HG02678 (cell line): ENCODE data around the gene BMP6.
A peak's percentile ranks its signal among the peaks of the same experiment; 100 is the strongest.

Source experiments
- ATAC-seq: cut with Tn5 transposase; IDR thresholded peaks from one replicate; pipeline ENCODE4 v1.9.1; 2021; ENCODE audit warnings: mild to moderate bottlenecking, moderate library complexity; ENCODE audit not compliant: unreplicated experiment

The BMP6 gene

GRCh38 chr6:7747016-7747415, 21.1 kb downstream of the BMP6 start:
- ATAC-seq = no peak

- ATAC-seq = no peak
These were observed 21.5 kb downstream of the BMP6 start for GRCh38 chr6:7747433-7747832.

GRCh38 chr6:7747901-7748504, 22.1 kb downstream of the BMP6 start:
- no peak for ATAC-seq

GRCh38 chr6:7749478-7749877, 23.6 kb downstream of the BMP6 start:
- ATAC-seq = no peak

GRCh38 chr6:7750197-7750596, 24.3 kb downstream of the BMP6 start:
- no peak for ATAC-seq

- no peak for ATAC-seq
These were observed 32.6 kb downstream of the BMP6 start for GRCh38 chr6:7758456-7758855.

- no peak for ATAC-seq
These were observed 33.4 kb downstream of the BMP6 start for GRCh38 chr6:7759320-7759719.

GRCh38 chr6:7761051-7761450, 35.2 kb downstream of the BMP6 start:
- no peak for ATAC-seq

GRCh38 chr6:7762760-7763159, 36.9 kb downstream of the BMP6 start:
- ATAC-seq = no peak

- ATAC-seq = no peak
These were observed 38.0 kb downstream of the BMP6 start for GRCh38 chr6:7763881-7764280.

GRCh38 chr6:7765575-7766325, 39.9 kb downstream of the BMP6 start:
- ATAC-seq = no peak

GRCh38 chr6:7769702-7770101, 43.8 kb downstream of the BMP6 start:
- no peak for ATAC-seq

GRCh38 chr6:7770111-7770510, 44.2 kb downstream of the BMP6 start:
- ATAC-seq = no peak

- ATAC-seq = no peak
These were observed 44.7 kb downstream of the BMP6 start for GRCh38 chr6:7770601-7771000.

GRCh38 chr6:7773322-7773721, 47.4 kb downstream of the BMP6 start:
- no peak for ATAC-seq

GRCh38 chr6:7773914-7774313, 48.0 kb downstream of the BMP6 start:
- no peak for ATAC-seq

GRCh38 chr6:7776509-7776908, 50.6 kb downstream of the BMP6 start:
- no peak for ATAC-seq

- no peak for ATAC-seq
These were observed 51.2 kb downstream of the BMP6 start for GRCh38 chr6:7777074-7777473.

- no peak for ATAC-seq
These were observed 55.3 kb downstream of the BMP6 start for GRCh38 chr6:7781240-7781639.

GRCh38 chr6:7784248-7784647, 58.3 kb downstream of the BMP6 start:
- no peak for ATAC-seq

GRCh38 chr6:7784706-7785105, 58.8 kb downstream of the BMP6 start:
- peak; percentile 67 for ATAC-seq

- ATAC-seq = no peak
These were observed 59.5 kb downstream of the BMP6 start for GRCh38 chr6:7785243-7786035.
